GM19455 (cell line): ENCODE data around the gene GRIFIN.
"Not testable (repeated sequence)": the region's sequence is repeated elsewhere in the genome, so short reads cannot be mapped to it uniquely, and the experiment has no call there.

ENCODE experiments used
- ATAC-seq: cut with Tn5 transposase; IDR thresholded peaks from one replicate; pipeline ENCODE4 v1.9.1; 2021; ENCODE audit not compliant: unreplicated experiment

GRIFIN gene

DNA sequence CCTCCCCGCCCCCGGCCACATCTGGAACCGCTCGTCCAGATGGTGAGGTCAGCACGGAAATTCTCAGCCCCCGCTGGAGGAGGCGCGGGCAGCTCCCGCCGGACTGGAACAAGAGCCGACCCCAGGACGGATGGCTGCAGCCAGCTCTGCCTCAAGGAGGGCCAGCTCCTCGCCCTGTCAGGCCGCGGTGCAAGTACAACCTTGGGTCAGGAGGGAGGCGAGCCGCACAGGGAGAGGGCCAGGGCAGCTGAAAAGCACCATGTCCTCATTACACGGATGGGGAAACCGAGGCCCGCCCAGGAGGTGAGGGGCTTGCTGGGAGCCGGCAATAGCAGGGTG lies 3.8 kb upstream of the GRIFIN start:
- no peak for ATAC-seq

DNA sequence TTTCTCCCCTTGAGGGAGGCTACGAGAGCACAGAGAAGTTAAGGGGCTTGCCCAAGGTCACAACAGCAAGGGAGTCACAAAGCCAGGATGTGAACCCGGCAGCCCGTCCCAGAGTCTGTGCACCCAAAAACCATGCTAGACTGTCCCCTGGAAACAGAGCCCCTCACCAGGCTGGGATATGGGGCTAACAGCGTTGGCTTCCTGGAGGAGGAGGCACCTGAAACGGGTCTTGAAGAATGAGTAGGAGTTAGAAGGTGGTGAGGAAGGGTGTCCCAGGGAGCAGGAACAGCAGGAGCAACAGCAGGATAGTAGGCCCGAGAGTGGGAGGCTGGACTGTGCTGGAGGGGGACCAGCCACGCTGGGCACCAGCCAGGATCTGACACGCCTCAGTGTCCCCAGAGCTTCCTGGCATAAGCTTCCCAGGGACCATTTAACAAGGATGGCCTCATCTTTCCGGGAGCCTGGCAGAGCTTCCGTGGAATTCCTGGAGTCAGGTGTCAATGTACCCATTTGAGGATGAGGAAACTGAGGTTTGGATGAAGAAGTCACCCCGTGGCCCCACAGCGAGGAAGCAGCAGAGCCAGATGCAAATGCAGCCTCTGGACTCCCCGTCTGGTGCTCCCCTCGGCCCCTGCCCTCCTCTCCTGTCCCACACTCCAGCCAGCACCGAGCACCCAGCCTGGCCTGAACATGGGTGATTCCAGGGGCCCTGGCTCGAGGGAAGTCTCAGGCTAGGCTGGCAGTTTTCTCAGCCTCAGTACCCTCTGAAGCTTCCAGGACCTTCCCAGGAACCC lies 3.3 kb upstream of the GRIFIN start:
- no peak for ATAC-seq

DNA sequence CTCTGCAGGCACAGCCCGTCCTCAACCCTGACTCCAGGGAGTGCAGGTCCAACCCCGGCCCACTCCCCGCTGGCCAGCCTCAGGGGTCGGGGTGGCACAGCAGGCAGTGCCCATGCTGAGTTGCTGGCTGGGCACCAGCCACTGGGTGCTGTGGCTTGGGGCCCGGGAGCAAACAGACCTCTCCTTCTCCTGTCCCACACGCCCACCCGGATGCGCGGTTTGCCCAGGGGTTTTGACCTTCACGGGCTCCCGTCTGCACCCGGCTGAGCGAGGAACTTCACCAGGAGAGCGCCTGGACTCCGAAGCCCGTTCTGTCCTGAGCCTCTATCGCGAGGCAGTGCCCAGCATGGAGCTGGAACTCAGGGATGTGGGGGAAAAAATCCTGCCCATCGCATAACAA lies 2.6 kb upstream of the GRIFIN start:
- ATAC-seq, result no peak

DNA sequence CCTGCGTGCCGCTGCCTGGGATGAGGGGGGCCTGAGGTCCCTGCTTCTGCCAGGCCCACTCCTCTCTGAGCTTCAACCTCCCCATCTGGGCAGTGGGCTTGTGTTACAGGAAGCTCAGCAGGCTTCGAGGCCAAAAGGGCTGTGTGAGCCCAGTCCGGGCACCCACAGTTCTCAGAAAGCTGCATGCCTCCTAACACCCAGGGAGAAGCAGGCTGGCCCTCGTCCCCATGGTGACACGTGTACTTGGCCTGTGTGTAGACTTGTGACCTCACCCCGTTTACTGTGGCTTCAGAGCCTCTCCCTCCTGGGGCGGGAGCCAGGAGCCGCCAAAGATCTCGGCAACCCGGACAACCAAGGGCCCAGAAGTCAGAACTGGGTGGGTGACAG lies 2.2 kb upstream of the GRIFIN start:
- ATAC-seq, result no peak

DNA sequence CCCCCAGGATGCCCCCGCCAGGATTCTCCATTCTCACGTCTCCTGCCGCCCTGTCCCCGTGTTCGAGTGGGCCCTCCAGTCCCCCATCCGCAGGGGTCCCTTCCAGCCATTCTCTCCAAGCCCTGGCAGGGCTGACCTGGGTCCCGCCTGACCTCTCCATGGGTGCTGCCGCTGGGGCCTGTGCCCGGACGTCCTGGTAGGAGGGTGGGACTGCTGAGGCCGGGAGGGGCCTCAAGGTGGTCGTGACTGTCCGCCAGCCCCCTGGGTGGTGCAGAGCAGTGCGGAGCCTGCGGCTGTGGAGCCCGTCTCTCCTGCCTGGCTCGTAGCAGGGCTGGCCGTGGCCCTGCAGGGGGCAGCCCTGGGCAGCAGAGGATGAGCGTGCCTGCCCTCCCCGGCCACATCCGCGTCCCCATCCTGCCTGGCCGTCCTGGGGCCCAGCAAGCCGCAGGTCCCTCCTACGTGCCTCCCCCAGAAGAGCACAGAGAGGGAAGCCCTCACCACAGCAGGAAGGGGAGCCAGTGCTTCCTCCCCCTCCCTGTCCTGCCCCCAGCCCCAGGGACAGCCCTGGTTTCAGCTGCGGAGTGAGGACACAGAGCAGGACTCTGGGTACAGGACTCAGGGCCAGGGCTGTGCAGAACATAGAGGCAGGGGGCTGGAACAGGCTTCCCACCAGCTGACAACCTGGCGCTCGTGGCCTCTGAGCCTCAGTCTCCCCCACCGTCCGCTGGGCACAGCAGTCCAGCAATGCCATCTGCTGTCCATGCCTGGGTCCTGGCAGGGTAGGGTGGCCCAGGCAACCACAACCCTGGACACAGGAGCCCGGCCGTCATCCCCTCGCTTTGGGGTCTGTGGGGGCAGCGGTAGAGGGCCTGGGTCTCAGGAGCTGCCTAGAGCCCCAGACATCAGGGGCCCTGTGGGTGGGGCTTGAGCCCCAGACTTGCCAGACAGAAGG lies 1.5 kb upstream of the GRIFIN start:
- no peak for ATAC-seq

DNA sequence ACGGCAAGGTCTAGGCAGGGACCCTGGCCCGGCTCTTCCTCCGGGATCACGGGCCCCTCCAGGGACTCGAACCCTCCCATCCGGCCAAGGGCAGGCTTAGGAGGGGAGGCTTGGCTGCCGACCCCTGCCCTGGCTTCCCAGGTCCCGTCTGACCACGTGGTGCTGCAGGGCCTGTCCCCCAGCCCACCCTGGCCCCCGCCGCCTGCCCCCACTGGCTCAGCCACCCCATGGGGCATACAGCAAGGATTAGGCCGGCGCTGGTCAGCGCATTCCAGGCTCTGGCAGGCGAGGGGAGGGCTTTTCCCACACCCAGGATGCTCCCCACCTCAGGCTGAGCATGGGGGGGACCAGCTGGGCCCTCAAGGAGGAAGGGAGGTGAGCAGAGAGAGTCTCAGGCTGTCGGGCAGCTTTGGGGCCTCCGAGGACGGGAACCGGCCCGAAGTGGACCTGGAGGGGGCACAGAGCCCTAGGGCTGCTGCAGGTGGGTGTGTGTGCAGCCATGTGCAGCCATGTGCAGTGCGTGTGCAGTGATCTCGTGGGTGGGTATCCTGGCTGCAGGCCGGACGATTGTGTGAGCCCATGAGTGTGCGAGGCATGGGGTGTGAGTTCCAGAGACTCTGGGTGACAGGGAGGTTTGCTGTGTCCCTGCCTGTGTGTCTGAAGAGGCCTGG lies 713 bp upstream of the GRIFIN start:
- ATAC-seq, result no peak

- no peak for ATAC-seq
Measured at GRCh38 chr7:2475678-2476015, 551 bp downstream of the GRIFIN start.

- ATAC-seq, result no peak
Measured at GRCh38 chr7:2474813-2475677, 1.2 kb downstream of the GRIFIN start.

DNA sequence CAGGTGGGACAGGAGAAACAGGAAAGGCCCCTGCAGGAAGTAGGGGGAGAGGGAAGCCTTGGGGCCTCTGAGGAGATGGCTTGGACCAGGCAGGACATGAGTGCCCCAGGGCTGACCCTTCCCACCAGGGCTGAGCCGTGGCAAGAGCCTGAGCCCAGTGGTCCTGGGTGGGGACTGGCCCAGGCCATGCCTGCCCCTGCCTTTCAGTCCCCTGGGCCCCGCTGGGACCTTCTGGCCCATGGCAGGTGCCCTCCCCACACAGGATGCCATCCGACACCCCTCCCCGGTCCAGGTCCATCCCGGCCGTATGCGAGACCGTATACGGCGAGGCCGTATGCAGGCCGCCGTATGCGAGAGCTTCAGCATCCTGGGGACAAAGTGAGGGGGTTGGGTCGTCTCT lies 2.0 kb downstream of the GRIFIN start:
- no peak for ATAC-seq

GRCh38 chr7:2473496-2474180 lies 2.6 kb downstream of the GRIFIN start:
- no peak for ATAC-seq

GRCh38 chr7:2472739-2473138 lies 3.5 kb downstream of the GRIFIN start:
- ATAC-seq, result no peak

DNA sequence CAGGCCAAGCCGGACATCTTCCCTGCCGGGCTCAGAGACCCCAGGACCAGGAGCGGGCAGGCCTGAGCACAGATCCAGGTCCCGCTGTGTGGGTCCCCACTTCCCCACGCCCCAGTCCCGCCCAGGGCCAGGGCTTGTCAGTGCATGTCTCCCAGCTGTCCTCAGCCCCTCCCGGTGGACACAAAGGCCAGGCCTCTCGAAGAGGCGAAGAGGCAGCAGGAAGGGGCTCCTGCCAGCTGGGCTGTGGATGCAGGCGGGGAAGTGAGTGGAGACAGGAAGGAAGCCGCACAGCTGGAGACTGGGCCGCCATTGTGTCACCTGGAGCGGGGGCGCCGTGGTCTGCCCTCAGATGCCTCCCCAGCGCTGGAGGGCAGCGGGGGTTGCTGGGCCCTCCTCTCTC lies 4.8 kb downstream of the GRIFIN start:
- ATAC-seq, result no peak

- no peak for ATAC-seq
Measured at GRCh38 chr7:2471022-2471329, 5.2 kb downstream of the GRIFIN start.

GRCh38 chr7:2470204-2471021 lies 5.8 kb downstream of the GRIFIN start:
- ATAC-seq, result no peak

- ATAC-seq, result not testable (repeated sequence)
Measured at GRCh38 chr7:2469460-2470203, 6.6 kb downstream of the GRIFIN start.

GRCh38 chr7:2468227-2468626 lies 8.0 kb downstream of the GRIFIN start:
- no peak for ATAC-seq

- no peak for ATAC-seq
Measured at GRCh38 chr7:2466675-2467074, 9.5 kb downstream of the GRIFIN start.

DNA sequence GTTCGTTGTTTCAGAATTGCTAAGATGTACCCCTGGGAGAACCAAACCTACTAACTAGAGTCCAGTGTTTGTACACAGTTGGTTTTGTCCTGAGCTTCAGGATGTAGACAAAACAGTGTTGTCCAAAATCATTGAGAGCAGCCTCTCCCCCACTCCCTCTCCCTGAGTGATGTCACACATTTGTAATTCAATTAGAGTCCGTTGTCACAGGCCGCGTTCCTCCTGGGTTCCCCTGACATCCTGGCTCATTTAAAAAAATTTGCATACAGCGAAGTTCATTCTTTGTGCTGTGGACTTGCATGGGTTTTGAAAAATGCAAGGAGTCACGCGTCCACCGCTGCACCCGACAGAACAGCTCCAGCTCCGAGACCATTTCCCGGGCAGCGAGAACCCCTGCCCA lies 10.3 kb downstream of the GRIFIN start:
- no peak for ATAC-seq

GRCh38 chr7:2462731-2463130 lies 13.5 kb downstream of the GRIFIN start:
- ATAC-seq, result no peak
